ENCODE data around the gene PIGU. TPM values are rescaled to one million over a fixed set of nuclear protein-coding genes. Genes with fewer than 3 reads are reported as not detected.

PIGU gene
- total and polyA plus RNA-seq, 2 of the 13 experiments (the other 11 are each of a cell fraction or from before 2014, with no cell fraction given): 45.5 to 231 TPM

DNA sequence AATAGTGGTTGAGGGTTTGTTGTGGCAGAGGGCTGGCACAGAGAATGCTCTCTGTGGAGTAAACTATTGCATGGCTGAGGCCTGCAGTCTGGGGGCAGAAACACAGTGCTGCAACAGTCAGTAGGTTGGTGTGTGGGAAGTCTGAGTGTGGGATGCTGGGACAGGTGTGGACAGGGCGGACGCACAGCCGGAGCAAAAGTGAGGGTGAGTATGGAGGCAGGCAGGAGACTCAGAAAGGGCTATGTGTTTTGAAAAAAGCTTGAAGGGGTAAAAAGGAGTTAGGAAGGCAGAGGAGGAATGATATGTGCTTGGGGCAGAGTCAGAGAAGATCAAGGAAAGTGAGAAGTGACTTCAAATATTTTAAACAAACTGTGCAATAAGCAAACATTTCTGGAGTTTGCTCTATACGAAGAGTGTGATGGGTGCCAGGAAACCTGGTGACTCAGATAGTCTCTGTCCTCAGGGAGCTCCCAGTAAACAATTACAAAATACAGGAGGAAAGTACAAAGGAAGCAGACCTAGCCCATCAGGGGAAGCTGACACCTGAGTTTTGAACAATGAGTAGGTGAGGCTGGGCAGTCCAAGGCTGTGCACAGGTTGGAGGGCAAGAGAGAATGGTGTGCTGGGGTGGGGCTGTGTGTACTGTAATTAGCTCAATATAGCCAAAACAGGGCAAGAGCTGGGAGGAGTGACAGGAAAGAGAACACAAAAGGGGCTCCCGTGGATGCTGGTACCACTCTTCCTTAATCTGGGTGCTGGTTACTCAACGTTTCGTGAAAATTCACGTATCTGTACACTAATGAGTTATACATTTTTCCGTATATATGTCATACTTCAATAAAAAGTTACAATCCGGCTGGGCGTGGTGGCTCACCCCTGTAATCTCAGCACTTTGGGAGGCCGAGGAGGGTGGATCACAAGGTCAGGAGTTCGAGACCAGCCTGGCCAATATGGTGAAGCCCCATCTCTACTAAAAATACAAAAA lies 55.2 kb downstream of the PIGU start (continued):
- TF ChIP-seq, protein P1, sequence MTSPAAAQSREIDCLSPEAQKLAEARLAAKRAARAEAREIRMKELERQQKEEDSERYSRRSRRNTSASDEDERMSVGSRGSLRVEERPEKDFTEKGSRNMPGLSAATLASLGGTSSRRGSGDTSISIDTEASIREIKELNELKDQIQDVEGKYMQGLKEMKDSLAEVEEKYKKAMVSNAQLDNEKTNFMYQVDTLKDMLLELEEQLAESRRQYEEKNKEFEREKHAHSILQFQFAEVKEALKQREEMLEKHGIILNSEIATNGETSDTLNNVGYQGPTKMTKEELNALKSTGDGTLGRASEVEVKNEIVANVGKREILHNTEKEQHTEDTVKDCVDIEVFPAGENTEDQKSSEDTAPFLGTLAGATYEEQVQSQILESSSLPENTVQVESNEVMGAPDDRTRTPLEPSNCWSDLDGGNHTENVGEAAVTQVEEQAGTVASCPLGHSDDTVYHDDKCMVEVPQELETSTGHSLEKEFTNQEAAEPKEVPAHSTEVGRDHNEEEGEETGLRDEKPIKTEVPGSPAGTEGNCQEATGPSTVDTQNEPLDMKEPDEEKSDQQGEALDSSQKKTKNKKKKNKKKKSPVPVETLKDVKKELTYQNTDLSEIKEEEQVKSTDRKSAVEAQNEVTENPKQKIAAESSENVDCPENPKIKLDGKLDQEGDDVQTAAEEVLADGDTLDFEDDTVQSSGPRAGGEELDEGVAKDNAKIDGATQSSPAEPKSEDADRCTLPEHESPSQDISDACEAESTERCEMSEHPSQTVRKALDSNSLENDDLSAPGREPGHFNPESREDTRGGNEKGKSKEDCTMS (CRISPR knock-in tag; conservative IDR thresholded peaks at IDR 0.05): 0 out of 2 replicates have a peak, but pooled peaks have one; percentile 53
- TF ChIP-seq ZMAT3 (CRISPR knock-in tag; conservative IDR thresholded peaks at IDR 0.05) (peak; percentile 67; the same call in 1 of the 2 replicates), KAT2B (IDR thresholded peaks at IDR 0.05; ENCODE audit: borderline replicate concordance, low read depth, low read length) (no peak), STAG1 (CRISPR knock-in tag; IDR thresholded peaks at IDR 0.05) (peak; percentile 22; the same call in 1 of the 2 replicates), SIX4 (CRISPR knock-in tag; IDR thresholded peaks at IDR 0.05) (peak; percentile 93), PRMT3 (CRISPR knock-in tag; IDR thresholded peaks at IDR 0.05; ENCODE audit: borderline replicate concordance, low read depth) (no peak; the same call in 1 of the 2 replicates), FOXK2 (IDR thresholded peaks at IDR 0.05) (peak; percentile 61; the same call in 1 of the 2 replicates), ZNF558 (CRISPR knock-in tag; IDR thresholded peaks at IDR 0.05; ENCODE audit: borderline replicate concordance) (no peak; the same call in 1 of the 2 replicates), EZH2 (conservative IDR thresholded peaks at IDR 0.05; ENCODE audit: low read depth, low read length) (no peak), MEIS2 (CRISPR knock-in tag; IDR thresholded peaks at IDR 0.05) (peak; percentile 97), NR1H2 (CRISPR knock-in tag; IDR thresholded peaks at IDR 0.05; ENCODE audit: borderline replicate concordance, low read depth) (no peak; the same call in 1 of the 2 replicates), ZNF749 (CRISPR knock-in tag; IDR thresholded peaks at IDR 0.05; ENCODE audit: borderline replicate concordance) (peak; percentile 74; the same call in 1 of the 2 replicates), SMAD3 (CRISPR knock-in tag; IDR thresholded peaks at IDR 0.05) (peak; percentile 98), KDM6A (CRISPR knock-in tag; IDR thresholded peaks at IDR 0.05; ENCODE audit: low read depth) (peak; percentile 93), ZNF44 (CRISPR knock-in tag; IDR thresholded peaks at IDR 0.05) (no peak)
- TF ChIP-seq, protein P2, sequence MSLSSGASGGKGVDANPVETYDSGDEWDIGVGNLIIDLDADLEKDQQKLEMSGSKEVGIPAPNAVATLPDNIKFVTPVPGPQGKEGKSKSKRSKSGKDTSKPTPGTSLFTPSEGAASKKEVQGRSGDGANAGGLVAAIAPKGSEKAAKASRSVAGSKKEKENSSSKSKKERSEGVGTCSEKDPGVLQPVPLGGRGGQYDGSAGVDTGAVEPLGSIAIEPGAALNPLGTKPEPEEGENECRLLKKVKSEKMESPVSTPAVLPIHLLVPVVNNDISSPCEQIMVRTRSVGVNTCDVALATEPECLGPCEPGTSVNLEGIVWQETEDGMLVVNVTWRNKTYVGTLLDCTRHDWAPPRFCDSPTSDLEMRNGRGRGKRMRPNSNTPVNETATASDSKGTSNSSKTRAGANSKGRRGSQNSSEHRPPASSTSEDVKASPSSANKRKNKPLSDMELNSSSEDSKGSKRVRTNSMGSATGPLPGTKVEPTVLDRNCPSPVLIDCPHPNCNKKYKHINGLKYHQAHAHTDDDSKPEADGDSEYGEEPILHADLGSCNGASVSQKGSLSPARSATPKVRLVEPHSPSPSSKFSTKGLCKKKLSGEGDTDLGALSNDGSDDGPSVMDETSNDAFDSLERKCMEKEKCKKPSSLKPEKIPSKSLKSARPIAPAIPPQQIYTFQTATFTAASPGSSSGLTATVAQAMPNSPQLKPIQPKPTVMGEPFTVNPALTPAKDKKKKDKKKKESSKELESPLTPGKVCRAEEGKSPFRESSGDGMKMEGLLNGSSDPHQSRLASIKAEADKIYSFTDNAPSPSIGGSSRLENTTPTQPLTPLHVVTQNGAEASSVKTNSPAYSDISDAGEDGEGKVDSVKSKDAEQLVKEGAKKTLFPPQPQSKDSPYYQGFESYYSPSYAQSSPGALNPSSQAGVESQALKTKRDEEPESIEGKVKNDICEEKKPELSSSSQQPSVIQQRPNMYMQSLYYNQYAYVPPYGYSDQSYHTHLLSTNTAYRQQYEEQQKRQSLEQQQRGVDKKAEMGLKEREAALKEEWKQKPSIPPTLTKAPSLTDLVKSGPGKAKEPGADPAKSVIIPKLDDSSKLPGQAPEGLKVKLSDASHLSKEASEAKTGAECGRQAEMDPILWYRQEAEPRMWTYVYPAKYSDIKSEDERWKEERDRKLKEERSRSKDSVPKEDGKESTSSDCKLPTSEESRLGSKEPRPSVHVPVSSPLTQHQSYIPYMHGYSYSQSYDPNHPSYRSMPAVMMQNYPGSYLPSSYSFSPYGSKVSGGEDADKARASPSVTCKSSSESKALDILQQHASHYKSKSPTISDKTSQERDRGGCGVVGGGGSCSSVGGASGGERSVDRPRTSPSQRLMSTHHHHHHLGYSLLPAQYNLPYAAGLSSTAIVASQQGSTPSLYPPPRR (CRISPR knock-in tag; IDR thresholded peaks at IDR 0.05; ENCODE audit: borderline replicate concordance): peak; percentile 97
- TF ChIP-seq, protein P3, sequence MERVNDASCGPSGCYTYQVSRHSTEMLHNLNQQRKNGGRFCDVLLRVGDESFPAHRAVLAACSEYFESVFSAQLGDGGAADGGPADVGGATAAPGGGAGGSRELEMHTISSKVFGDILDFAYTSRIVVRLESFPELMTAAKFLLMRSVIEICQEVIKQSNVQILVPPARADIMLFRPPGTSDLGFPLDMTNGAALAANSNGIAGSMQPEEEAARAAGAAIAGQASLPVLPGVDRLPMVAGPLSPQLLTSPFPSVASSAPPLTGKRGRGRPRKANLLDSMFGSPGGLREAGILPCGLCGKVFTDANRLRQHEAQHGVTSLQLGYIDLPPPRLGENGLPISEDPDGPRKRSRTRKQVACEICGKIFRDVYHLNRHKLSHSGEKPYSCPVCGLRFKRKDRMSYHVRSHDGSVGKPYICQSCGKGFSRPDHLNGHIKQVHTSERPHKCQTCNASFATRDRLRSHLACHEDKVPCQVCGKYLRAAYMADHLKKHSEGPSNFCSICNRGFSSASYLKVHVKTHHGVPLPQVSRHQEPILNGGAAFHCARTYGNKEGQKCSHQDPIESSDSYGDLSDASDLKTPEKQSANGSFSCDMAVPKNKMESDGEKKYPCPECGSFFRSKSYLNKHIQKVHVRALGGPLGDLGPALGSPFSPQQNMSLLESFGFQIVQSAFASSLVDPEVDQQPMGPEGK (CRISPR knock-in tag; IDR thresholded peaks at IDR 0.05): peak; percentile 82
- TF ChIP-seq, protein P4, sequence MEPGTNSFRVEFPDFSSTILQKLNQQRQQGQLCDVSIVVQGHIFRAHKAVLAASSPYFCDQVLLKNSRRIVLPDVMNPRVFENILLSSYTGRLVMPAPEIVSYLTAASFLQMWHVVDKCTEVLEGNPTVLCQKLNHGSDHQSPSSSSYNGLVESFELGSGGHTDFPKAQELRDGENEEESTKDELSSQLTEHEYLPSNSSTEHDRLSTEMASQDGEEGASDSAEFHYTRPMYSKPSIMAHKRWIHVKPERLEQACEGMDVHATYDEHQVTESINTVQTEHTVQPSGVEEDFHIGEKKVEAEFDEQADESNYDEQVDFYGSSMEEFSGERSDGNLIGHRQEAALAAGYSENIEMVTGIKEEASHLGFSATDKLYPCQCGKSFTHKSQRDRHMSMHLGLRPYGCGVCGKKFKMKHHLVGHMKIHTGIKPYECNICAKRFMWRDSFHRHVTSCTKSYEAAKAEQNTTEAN (CRISPR knock-in tag; conservative IDR thresholded peaks at IDR 0.05): peak; percentile 97
